ENCODE data around the gene CIRBP. TPM values are rescaled to one million over a fixed set of nuclear protein-coding genes. Genes with fewer than 3 reads are reported as not detected.

CIRBP gene
- polyA plus RNA-seq, 1 of the 3 experiments (the other 2 are of a cell fraction): 762 TPM

- H3K27me3 ChIP-seq (ENCODE audit: insufficient read depth): no peaks in the 10 kb centered on the region
- TF ChIP-seq IRF3 (IDR thresholded peaks at IDR 0.05; ENCODE audit: low read depth, low read length) (no peak), POLR2AphosphoS5 (IDR thresholded peaks at IDR 0.05; ENCODE audit: low read depth, low read length) (peak; percentile 65), PBX3 (IDR thresholded peaks at IDR 0.05) (peak; percentile 97), JUND (IDR thresholded peaks at IDR 0.05) (0 out of 2 replicates have a peak, but pooled peaks have one; percentile 23), SIN3A (IDR thresholded peaks at IDR 0.05; ENCODE audit: borderline replicate concordance, low read depth, low read length) (0 out of 2 replicates have a peak, but pooled peaks have one; percentile 17), USF2 (IDR thresholded peaks at IDR 0.05; ENCODE audit: borderline replicate concordance, low read depth, low read length) (peak; percentile 96), GABPA (IDR thresholded peaks at IDR 0.05; ENCODE audit: low read depth) (peak; percentile 59), MAX (IDR thresholded peaks at IDR 0.05; ENCODE audit: low read depth) (peak; percentile 25), RFX5 (IDR thresholded peaks at IDR 0.05; ENCODE audit: low read length) (peak; percentile 24; the same call in 1 of the 2 replicates), TAF1 (IDR thresholded peaks at IDR 0.05; ENCODE audit: borderline replicate concordance, low read depth, low read length) (peak; percentile 59; the same call in 1 of the 2 replicates), CHD2 (IDR thresholded peaks at IDR 0.05; ENCODE audit: low read length, partially characterized antibody) (peak; percentile 44), MEF2A (IDR thresholded peaks at IDR 0.05; ENCODE audit: borderline replicate concordance, low read depth) (no peak), TCF12 (IDR thresholded peaks at IDR 0.05) (no peak), TEAD4 (IDR thresholded peaks at IDR 0.05; ENCODE audit: borderline replicate concordance, insufficient read depth) (no peak), ELF1 (IDR thresholded peaks at IDR 0.05) (peak; percentile 97), MXI1 (IDR thresholded peaks at IDR 0.05; ENCODE audit: low read depth, low read length) (peak; percentile 40), USF1 (IDR thresholded peaks at IDR 0.05; ENCODE audit: borderline replicate concordance, low read depth) (peak; percentile 99)
- peak within 1 kb of the TSS; percentile 92 to 99 for H3K27ac ChIP-seq (ENCODE audit: low read depth in 2 of 2, low read length in 1 of 2)
- DNase-seq: peak; percentile 97
- peak within 1 kb of the TSS; percentile 72 to 76 for H3K4me3 ChIP-seq (ENCODE audit: low read depth in 2 of 2, low read length in 1 of 2)
- H3K9ac ChIP-seq: peak within 1 kb of the TSS; percentile 83
- H4K20me1 ChIP-seq (ENCODE audit: insufficient read depth): peaks cover 49% of the 10 kb centered on the region
- ChIA-PET CTCF (interaction anchor here (0.6 to 5.8 kb wide), 5 partner anchors 31 to 125 kb away, joined by 3 to 62 read pairs (median 3); no protein-coding TSS in a partner anchor), POLR2A (interaction anchor here (0.9 to 1.0 kb wide), 5 partner anchors 9 to 136 kb away, joined by 3 to 8 read pairs (median 3); no protein-coding TSS in a partner anchor)
- peaks cover 60% of the 10 kb centered on the region for H3K79me2 ChIP-seq (ENCODE audit: insufficient read depth)
- peaks cover 28 to 42% of the 10 kb centered on the region in 2 experiments; a peak in 1 of 4 replicates for H3K4me1 ChIP-seq (ENCODE audit: control insufficient read depth in 1 of 2, insufficient read depth in 2 of 2, low read depth in 1 of 2, low read length in 1 of 2)
- no peaks in the 10 kb centered on the region for H3K9me2 ChIP-seq
- peaks cover 57% of the 10 kb centered on the region for H3F3A ChIP-seq (replicated peaks; ENCODE audit: insufficient read depth)
- WGBS (ENCODE audit: low lambda C conversion rate): 2% methylated on average over 20 of the region's 98 CpGs
- H2AFZ ChIP-seq (ENCODE audit: low read depth): no peak within 1 kb of the TSS
- H3K4me2 ChIP-seq: peak within 1 kb of the TSS; percentile 100
- H3K9me3 ChIP-seq: no peaks in the 10 kb centered on the region
- H3K36me3 ChIP-seq (replicated peaks in 1 of 2; ENCODE audit: control insufficient read depth in 1 of 2, insufficient read depth in 2 of 2, low read length in 1 of 2): peaks cover 52 to 62% of the 10 kb centered on the region in 2 experiments
Measured at GRCh38 chr19:1275260-1275975, 6.3 kb downstream of the CIRBP start, which contains the start of gene FAM174C. Gene FAM174C, plus strand, starts transcription at chr19:1275530. Its CDS starts 20 bp downstream, at chr19:1275550.
